Tongue (tissue), 2 donors: ENCODE results near the gene PCP4L1. TPM values are rescaled to one million over a fixed set of nuclear protein-coding genes. Genes with fewer than 3 reads are reported as not detected.
"Not testable (repeated sequence)": the region's sequence is repeated elsewhere in the genome, so short reads cannot be mapped to it uniquely, and the experiment has no call there.

Source experiments
- DNase-seq: peaks from one replicate; pipeline ENCODE4 v3.0.0-alpha.2; 2015
- total RNA-seq: library from RNA; depleted of rRNA; stranded (reverse); fragments of >200 nt; gene quantifications from one replicate; pipeline ENCODE4 v1.2.3, GENCODE V29; 2014

PCP4L1 gene
- total RNA-seq, 1 donor from 2014 or later = 4.9 TPM

GRCh38 chr1:161315841-161316674, 57.5 kb downstream of the PCP4L1 start:
- DNase-seq = not testable (repeated sequence)

GRCh38 chr1:161324020-161324419, 65.5 kb downstream of the PCP4L1 start:
- DNase-seq = no peak

- no peak for DNase-seq
Observed at GRCh38 chr1:161330346-161330745, 71.8 kb downstream of the PCP4L1 start.

- DNase-seq = no peak
Observed at GRCh38 chr1:161333166-161333565, 74.6 kb downstream of the PCP4L1 start.

Other genes with a start within 250 kb of the PCP4L1 start
- gene F11R, start 237.6 kb upstream of the PCP4L1 start, total RNA-seq = 30.0 TPM
- 53.9 TPM for gene TSTD1, start 219.8 kb upstream of the PCP4L1 start, total RNA-seq
- gene USF1, start 212.8 kb upstream of the PCP4L1 start, total RNA-seq = 50.4 TPM
- gene ARHGAP30, start 188.9 kb upstream of the PCP4L1 start, total RNA-seq = 3.0 TPM
- gene NECTIN4, start 169.2 kb upstream of the PCP4L1 start, total RNA-seq = 18.0 TPM
- gene KLHDC9, start 160.4 kb upstream of the PCP4L1 start, total RNA-seq = 3.3 TPM
- gene PFDN2, start 140.7 kb upstream of the PCP4L1 start, total RNA-seq = 24.5 TPM
- gene NIT1, start 140.6 kb upstream of the PCP4L1 start, total RNA-seq = 19.3 TPM
- 37.6 TPM for gene DEDD, start 126.1 kb upstream of the PCP4L1 start, total RNA-seq
- 109 TPM for gene UFC1, start 104.8 kb upstream of the PCP4L1 start, total RNA-seq
- 16.5 TPM for gene USP21, start 99.2 kb upstream of the PCP4L1 start, total RNA-seq
- gene PPOX, start 92.3 kb upstream of the PCP4L1 start, total RNA-seq = 15.2 TPM
- 9.3 TPM for gene B4GALT3, start 81.2 kb upstream of the PCP4L1 start, total RNA-seq
- gene ADAMTS4, start 59.7 kb upstream of the PCP4L1 start, total RNA-seq = 18.9 TPM
- 174 TPM for gene NDUFS2, start 56.4 kb upstream of the PCP4L1 start, total RNA-seq
- gene FCER1G, start 43.5 kb upstream of the PCP4L1 start, total RNA-seq = 4.4 TPM
- not detected for gene APOA2, start 35.1 kb upstream of the PCP4L1 start, total RNA-seq
- 11.3 TPM for gene TOMM40L, start 32.7 kb upstream of the PCP4L1 start, total RNA-seq
- gene NR1I3, start 20.5 kb upstream of the PCP4L1 start, total RNA-seq = not detected
- gene MPZ, start 51.2 kb downstream of the PCP4L1 start, total RNA-seq = 67.9 TPM
- gene SDHC, start 55.6 kb downstream of the PCP4L1 start, total RNA-seq = 41.9 TPM
- gene CFAP126, start 109.1 kb downstream of the PCP4L1 start, total RNA-seq = not detected
- gene FCGR2A, start 246.7 kb downstream of the PCP4L1 start, total RNA-seq = 14.8 TPM